ENCODE measurements around the gene RPL32.

Gene RPL32

GRCh38 chr3:12835052-12835665 lies 6.2 kb downstream of the RPL32 start:
- peaks cover 7% of the 10 kb centered on the region for H3K4me1 ChIP-seq (ENCODE audit: control insufficient read depth, insufficient read depth, low read length)
- H3K36me3 ChIP-seq (ENCODE audit: control insufficient read depth, insufficient read depth, low read length), result peaks cover 48% of the 10 kb centered on the region
- H3K4me3 ChIP-seq (ENCODE audit: low read length), result no peak overlapping the region
- no peak overlapping the region for H3K9ac ChIP-seq (ENCODE audit: low read length)
- no peaks in the 10 kb centered on the region for H3K27me3 ChIP-seq (ENCODE audit: control insufficient read depth, insufficient read depth, low read length)
- no peak overlapping the region for H3K27ac ChIP-seq (ENCODE audit: low read depth, low read length)

GRCh38 chr3:12833222-12834161 lies 7.9 kb downstream of the RPL32 start:
- Histone ChIP-seq H3K4me1 (ENCODE audit: control insufficient read depth, insufficient read depth, low read length) (peaks cover 2% of the 10 kb centered on the region), H3K4me3 (ENCODE audit: low read length) (no peak overlapping the region), H3K9ac (ENCODE audit: low read length) (no peak overlapping the region), H3K27me3 (ENCODE audit: control insufficient read depth, insufficient read depth, low read length) (no peaks in the 10 kb centered on the region), H3K27ac (ENCODE audit: low read depth, low read length) (no peak overlapping the region), H3K36me3 (ENCODE audit: control insufficient read depth, insufficient read depth, low read length) (peaks cover 39% of the 10 kb centered on the region)

- no peaks in the 10 kb centered on the region for H3K27me3 ChIP-seq (ENCODE audit: control insufficient read depth, insufficient read depth, low read length)
- H3K4me1 ChIP-seq (ENCODE audit: control insufficient read depth, insufficient read depth, low read length), result no peaks in the 10 kb centered on the region
- H3K4me3 ChIP-seq (ENCODE audit: low read length), result no peak overlapping the region
- no peak overlapping the region for H3K27ac ChIP-seq (ENCODE audit: low read depth, low read length)
- no peak overlapping the region for H3K9ac ChIP-seq (ENCODE audit: low read length)
- H3K36me3 ChIP-seq (ENCODE audit: control insufficient read depth, insufficient read depth, low read length), result peaks cover 36% of the 10 kb centered on the region
These were observed 8.8 kb downstream of the RPL32 start for GRCh38 chr3:12832350-12833221.

- H3K27me3 ChIP-seq (ENCODE audit: control insufficient read depth, insufficient read depth, low read length), result no peaks in the 10 kb centered on the region
- H3K36me3 ChIP-seq (ENCODE audit: control insufficient read depth, insufficient read depth, low read length), result peaks cover 32% of the 10 kb centered on the region
- no peak overlapping the region for H3K9ac ChIP-seq (ENCODE audit: low read length)
- no peak overlapping the region for H3K4me3 ChIP-seq (ENCODE audit: low read length)
- H3K4me1 ChIP-seq (ENCODE audit: control insufficient read depth, insufficient read depth, low read length), result no peaks in the 10 kb centered on the region
- H3K27ac ChIP-seq (ENCODE audit: low read depth, low read length), result no peak overlapping the region
These were observed 10.0 kb downstream of the RPL32 start for GRCh38 chr3:12831301-12831866.

GRCh38 chr3:12830785-12831156 lies 10.6 kb downstream of the RPL32 start:
- no peak overlapping the region for H3K27ac ChIP-seq (ENCODE audit: low read depth, low read length)
- H3K36me3 ChIP-seq (ENCODE audit: control insufficient read depth, insufficient read depth, low read length), result peaks cover 29% of the 10 kb centered on the region

GRCh38 chr3:12829886-12830784 lies 11.2 kb downstream of the RPL32 start:
- Histone ChIP-seq H3K27me3 (ENCODE audit: control insufficient read depth, insufficient read depth, low read length) (no peaks in the 10 kb centered on the region), H3K27ac (ENCODE audit: low read depth, low read length) (no peak overlapping the region), H3K36me3 (ENCODE audit: control insufficient read depth, insufficient read depth, low read length) (peaks cover 24% of the 10 kb centered on the region), H3K9ac (ENCODE audit: low read length) (no peak overlapping the region), H3K4me1 (ENCODE audit: control insufficient read depth, insufficient read depth, low read length) (no peaks in the 10 kb centered on the region), H3K4me3 (ENCODE audit: low read length) (no peak overlapping the region)

More at GRCh38 chr3:12830785-12831156, 10.6 kb downstream of the RPL32 start:
- Histone ChIP-seq H3K4me1 (ENCODE audit: control insufficient read depth, insufficient read depth, low read length) (no peaks in the 10 kb centered on the region), H3K9ac (ENCODE audit: low read length) (no peak overlapping the region), H3K4me3 (ENCODE audit: low read length) (no peak overlapping the region), H3K27me3 (ENCODE audit: control insufficient read depth, insufficient read depth, low read length) (no peaks in the 10 kb centered on the region)

- Histone ChIP-seq H3K4me3 (ENCODE audit: low read length) (no peak overlapping the region), H3K36me3 (ENCODE audit: control insufficient read depth, insufficient read depth, low read length) (peaks cover 21% of the 10 kb centered on the region), H3K27me3 (ENCODE audit: control insufficient read depth, insufficient read depth, low read length) (no peaks in the 10 kb centered on the region), H3K9ac (ENCODE audit: low read length) (no peak overlapping the region), H3K27ac (ENCODE audit: low read depth, low read length) (no peak overlapping the region), H3K4me1 (ENCODE audit: control insufficient read depth, insufficient read depth, low read length) (no peaks in the 10 kb centered on the region)
These were observed 12.0 kb downstream of the RPL32 start for GRCh38 chr3:12829404-12829803.

- Histone ChIP-seq H3K27me3 (ENCODE audit: control insufficient read depth, insufficient read depth, low read length) (no peaks in the 10 kb centered on the region), H3K4me1 (ENCODE audit: control insufficient read depth, insufficient read depth, low read length) (no peaks in the 10 kb centered on the region), H3K4me3 (ENCODE audit: low read length) (no peak overlapping the region), H3K9ac (ENCODE audit: low read length) (no peak overlapping the region), H3K27ac (ENCODE audit: low read depth, low read length) (no peak overlapping the region), H3K36me3 (ENCODE audit: control insufficient read depth, insufficient read depth, low read length) (peaks cover 18% of the 10 kb centered on the region)
These were observed 12.6 kb downstream of the RPL32 start for GRCh38 chr3:12828751-12829150.

GRCh38 chr3:12825156-12825555 lies 16.2 kb downstream of the RPL32 start:
- H3K36me3 ChIP-seq (ENCODE audit: control insufficient read depth, insufficient read depth, low read length), result peaks cover 6% of the 10 kb centered on the region

GRCh38 chr3:12824299-12824698 lies 17.1 kb downstream of the RPL32 start:
- H3K4me3 ChIP-seq (ENCODE audit: low read length), result no peak overlapping the region
- H3K36me3 ChIP-seq (ENCODE audit: control insufficient read depth, insufficient read depth, low read length), result peaks cover 6% of the 10 kb centered on the region
- H3K27ac ChIP-seq (ENCODE audit: low read depth, low read length), result no peak overlapping the region
- no peaks in the 10 kb centered on the region for H3K27me3 ChIP-seq (ENCODE audit: control insufficient read depth, insufficient read depth, low read length)
- H3K9ac ChIP-seq (ENCODE audit: low read length), result no peak overlapping the region
- no peaks in the 10 kb centered on the region for H3K4me1 ChIP-seq (ENCODE audit: control insufficient read depth, insufficient read depth, low read length)

More at GRCh38 chr3:12825156-12825555, 16.2 kb downstream of the RPL32 start:
- Histone ChIP-seq H3K9ac (ENCODE audit: low read length) (no peak overlapping the region), H3K27ac (ENCODE audit: low read depth, low read length) (no peak overlapping the region), H3K4me3 (ENCODE audit: low read length) (no peak overlapping the region), H3K4me1 (ENCODE audit: control insufficient read depth, insufficient read depth, low read length) (no peaks in the 10 kb centered on the region), H3K27me3 (ENCODE audit: control insufficient read depth, insufficient read depth, low read length) (no peaks in the 10 kb centered on the region)

- Histone ChIP-seq H3K4me1 (ENCODE audit: control insufficient read depth, insufficient read depth, low read length) (no peaks in the 10 kb centered on the region), H3K36me3 (ENCODE audit: control insufficient read depth, insufficient read depth, low read length) (peaks cover 6% of the 10 kb centered on the region), H3K27ac (ENCODE audit: low read depth, low read length) (no peak overlapping the region), H3K4me3 (ENCODE audit: low read length) (no peak overlapping the region), H3K9ac (ENCODE audit: low read length) (no peak overlapping the region), H3K27me3 (ENCODE audit: control insufficient read depth, insufficient read depth, low read length) (no peaks in the 10 kb centered on the region)
These were observed 18.5 kb downstream of the RPL32 start for GRCh38 chr3:12822725-12823373.

All from rectal smooth muscle tissue (tissue), 1 donor.